K562 (cell line): ENCODE results near the gene PSPH. TPM values are rescaled to one million over a fixed set of nuclear protein-coding genes. Genes with fewer than 3 reads are reported as not detected.

Experiments used
- BRF1 ChIP-seq: IDR thresholded peaks from 3 replicates; pipeline ENCODE4 v1.6.1; 2011; ENCODE audit warnings: borderline replicate concordance, mild to moderate bottlenecking; ENCODE audit not compliant: insufficient read length; ENCODE audit errors: extremely low read depth
- CBX8 ChIP-seq: fragments of 200-600 bp; sonication (generic); IDR thresholded peaks from 2 replicates; pipeline ENCODE4 v1.6.1; 2012; ENCODE audit warnings: borderline replicate concordance, mixed run types, low read depth, mild to moderate bottlenecking, moderate library complexity, mixed read lengths, low read length, control low read depth, inconsistent platforms; ENCODE audit not compliant: poor library complexity, severe bottlenecking; ENCODE audit errors: extremely low read depth
- COPS2 ChIP-seq: fragments of 450-650 bp; conservative IDR thresholded peaks from 2 replicates; pipeline ENCODE4 v1.6.1; 2016; ENCODE audit warnings: mild to moderate bottlenecking, moderate library complexity
- DACH1 ChIP-seq: fragments of 450-650 bp; IDR thresholded peaks from 2 replicates; pipeline ENCODE4 v1.6.1; 2018; ENCODE audit not compliant: partially characterized antibody
- DEAF1 ChIP-seq: fragments of 450-650 bp; formaldehyde crosslinking; IDR thresholded peaks from 2 replicates; pipeline ENCODE4 v1.4.0; 2020; ENCODE audit warnings: mild to moderate bottlenecking, moderate library complexity
- EP400 ChIP-seq: fragments of 450-650 bp; IDR thresholded peaks from 2 replicates; pipeline ENCODE4 v1.6.1; 2017; ENCODE audit warnings: antibody characterized with exemption, mild to moderate bottlenecking, moderate library complexity
- MAZ ChIP-seq, 2 experiments: fragments of 450-650 bp in 1 of 2; sonication (generic) in 1 of 2; formaldehyde crosslinking; IDR thresholded peaks in 1 of 2; conservative IDR thresholded peaks in 1 of 2; 2 replicates each; pipeline versions ENCODE4 v1.4.0 to v1.5.0; 2020; ENCODE audit warnings: mild to moderate bottlenecking in 1 of 2, missing genetic modification reagents in 1 of 2
- MYC ChIP-seq, 2 experiments: fragments of 250-450 bp in 1 of 2; sonication (Bioruptor Pico) in 1 of 2; IDR thresholded peaks; 2 replicates each; pipeline versions ENCODE4 v1.5.1 to v1.6.1; 2012 to 2021; ENCODE audit warnings: low read depth in 2 of 2, borderline replicate concordance in 1 of 2, improper control_type of control experiment in 1 of 2, low read length in 1 of 2, mild to moderate bottlenecking in 1 of 2, moderate library complexity in 1 of 2
- PATZ1 ChIP-seq: fragments of 250-450 bp; sonication (Bioruptor Pico); IDR thresholded peaks from 2 replicates; pipeline ENCODE4 v1.5.0; 2020; ENCODE audit warnings: mild to moderate bottlenecking, borderline replicate concordance
- PBX2 ChIP-seq, 2 experiments: IDR thresholded peaks in 1 of 2; conservative IDR thresholded peaks in 1 of 2; 2 replicates each; pipeline ENCODE4 v1.6.1; 2016; ENCODE audit warnings: low read depth in 2 of 2, mild to moderate bottlenecking in 1 of 2, missing compliant biosample characterization in 1 of 2, missing genetic modification characterization in 1 of 2, moderate library complexity in 1 of 2
- PKNOX1 ChIP-seq: fragments of 450-650 bp; IDR thresholded peaks from 2 replicates; pipeline ENCODE4 v1.6.1; 2016
- RBFOX2 ChIP-seq: fragments of 200-400 bp; formaldehyde crosslinking; IDR thresholded peaks from 2 replicates; pipeline ENCODE4 v1.6.1; 2017; ENCODE audit warnings: low read depth, mild to moderate bottlenecking, low read length, moderate library complexity
- SP1 ChIP-seq: sonication (generic); formaldehyde crosslinking; IDR thresholded peaks from 2 replicates; pipeline ENCODE4 v1.8.1; 2022; ENCODE audit warnings: mild to moderate bottlenecking, missing genetic modification reagents
- TARDBP ChIP-seq: fragments of 450-650 bp; IDR thresholded peaks from 2 replicates; pipeline ENCODE4 v1.6.1; 2016
- ZBTB2 ChIP-seq: fragments of 450-650 bp; IDR thresholded peaks from 2 replicates; pipeline ENCODE4 v1.6.1; 2016; ENCODE audit warnings: antibody characterized with exemption
- ZNF253 ChIP-seq: fragments of 250-450 bp; sonication (Bioruptor Pico); conservative IDR thresholded peaks from 2 replicates; pipeline ENCODE4 v1.6.1; 2021; ENCODE audit warnings: mild to moderate bottlenecking
- polyA plus RNA-seq, 8 experiments: library from polyadenylated mRNA; depleted of rRNA in 4 of 8; stranded (reverse) in 5 of 8; unstranded in 3 of 8; fragments of >200 nt; fragmentation: Nextera tagmentation in 2 of 8; fragmentation: Illumina TruSeq in 1 of 8; extraction: Ambion mirVana in 2 of 8; extraction: Trizol in 1 of 8; gene quantifications; 2 replicates each; pipeline versions ENCODE4 v1.2.1 to v1.2.3, GENCODE V29; 2011 to 2014; ENCODE audit warnings: inconsistent platforms in 1 of 8, missing spikeins in 1 of 8
- total RNA-seq, 7 experiments: library from RNA; depleted of rRNA in 6 of 7; stranded (reverse); fragments of >200 nt in 6 of 7; fragmentation: Illumina TruSeq in 2 of 7; extraction: Trizol in 2 of 7; gene quantifications; 2 replicates each; pipeline versions ENCODE4 v1.2.1 to v1.2.3, GENCODE V29; 2011 to 2021; ENCODE audit warnings: low replicate concordance in 1 of 7

PSPH gene
- total and polyA plus RNA-seq, 9 of the 15 experiments (the other 6 are each of a cell fraction or from before 2014, with no cell fraction given) = 6.3 to 46.8 (median 20.2) TPM

- TF ChIP-seq MAZ (CRISPR knock-in tag; conservative IDR thresholded peaks at IDR 0.05 in 1 of 2, IDR thresholded peaks at IDR 0.05 in 1 of 2) (peak; percentile 58 to 73; a peak in 3 of 4 replicates), EP400 (peak; percentile 91), ZBTB2 (no peak), TARDBP (no peak), COPS2 (no peak), BRF1 (no peak), MYC (IDR thresholded peaks at IDR 0.05; ENCODE audit: low read depth, low read length) (peak; percentile 79; the same call in 1 of the 2 replicates), MYC (CRISPR knock-in tag; IDR thresholded peaks at IDR 0.05; ENCODE audit: borderline replicate concordance, low read depth) (no peak), DACH1 (no peak), PATZ1 (CRISPR knock-in tag) (no peak), RBFOX2 (peak; percentile 86), SP1 (CRISPR knock-in tag) (0 out of 2 replicates have a peak, but pooled peaks have one; percentile 20), DEAF1 (CRISPR knock-in tag) (0 out of 2 replicates have a peak, but pooled peaks have one; percentile 10), PKNOX1 (peak; percentile 41), CBX8 (no peak), PBX2 (CRISPR knock-in tag; IDR thresholded peaks at IDR 0.05; ENCODE audit: low read depth) (no peak), PBX2 (tag; conservative IDR thresholded peaks at IDR 0.05; ENCODE audit: low read depth) (no peak), ZNF253 (CRISPR knock-in tag) (no peak)
These were observed 17.4 kb downstream of the PSPH start (continued) for GRCh38 chr7:56033671-56034432.
